ENCODE results near the gene TDRD9. TPM values are rescaled to one million over a fixed set of nuclear protein-coding genes. Genes with fewer than 3 reads are reported as not detected.

Gene TDRD9
- total and polyA plus RNA-seq, 2 experiments from 2014 or later = 0.24 TPM; not detected in 1

DNA sequence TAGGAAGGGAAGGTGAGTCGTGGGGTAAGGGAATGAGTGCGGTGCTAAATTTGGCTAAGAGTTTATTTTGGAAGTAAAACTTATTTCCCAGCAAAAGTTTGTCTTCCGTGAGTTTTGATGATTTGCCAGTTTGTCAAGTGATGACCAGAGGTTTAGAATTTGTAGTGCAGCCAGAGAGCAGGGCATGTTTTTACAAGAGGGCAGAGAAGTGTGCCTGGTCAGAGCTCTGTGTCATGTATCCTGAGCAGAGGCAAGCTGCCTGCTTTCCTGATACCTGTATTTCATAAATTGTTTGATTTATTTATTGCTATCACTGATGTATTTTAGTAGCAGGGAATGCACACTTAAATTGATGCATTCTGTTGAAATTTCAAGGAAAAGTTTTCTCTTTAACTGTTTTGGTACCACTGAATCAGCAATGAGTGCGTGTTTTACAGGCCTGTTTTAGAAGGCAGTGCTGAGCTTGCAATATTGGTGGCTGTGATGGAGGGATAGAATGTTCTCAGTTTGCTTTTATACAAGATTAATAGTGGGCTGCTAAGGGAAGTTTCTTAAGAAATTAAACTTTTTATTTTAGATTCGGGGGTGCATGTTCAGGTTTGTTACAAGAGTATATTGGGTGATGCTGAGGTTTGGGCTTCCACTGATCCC, 33.8 kb downstream of the TDRD9 start (continued):
- TF ChIP-seq, protein P1, sequence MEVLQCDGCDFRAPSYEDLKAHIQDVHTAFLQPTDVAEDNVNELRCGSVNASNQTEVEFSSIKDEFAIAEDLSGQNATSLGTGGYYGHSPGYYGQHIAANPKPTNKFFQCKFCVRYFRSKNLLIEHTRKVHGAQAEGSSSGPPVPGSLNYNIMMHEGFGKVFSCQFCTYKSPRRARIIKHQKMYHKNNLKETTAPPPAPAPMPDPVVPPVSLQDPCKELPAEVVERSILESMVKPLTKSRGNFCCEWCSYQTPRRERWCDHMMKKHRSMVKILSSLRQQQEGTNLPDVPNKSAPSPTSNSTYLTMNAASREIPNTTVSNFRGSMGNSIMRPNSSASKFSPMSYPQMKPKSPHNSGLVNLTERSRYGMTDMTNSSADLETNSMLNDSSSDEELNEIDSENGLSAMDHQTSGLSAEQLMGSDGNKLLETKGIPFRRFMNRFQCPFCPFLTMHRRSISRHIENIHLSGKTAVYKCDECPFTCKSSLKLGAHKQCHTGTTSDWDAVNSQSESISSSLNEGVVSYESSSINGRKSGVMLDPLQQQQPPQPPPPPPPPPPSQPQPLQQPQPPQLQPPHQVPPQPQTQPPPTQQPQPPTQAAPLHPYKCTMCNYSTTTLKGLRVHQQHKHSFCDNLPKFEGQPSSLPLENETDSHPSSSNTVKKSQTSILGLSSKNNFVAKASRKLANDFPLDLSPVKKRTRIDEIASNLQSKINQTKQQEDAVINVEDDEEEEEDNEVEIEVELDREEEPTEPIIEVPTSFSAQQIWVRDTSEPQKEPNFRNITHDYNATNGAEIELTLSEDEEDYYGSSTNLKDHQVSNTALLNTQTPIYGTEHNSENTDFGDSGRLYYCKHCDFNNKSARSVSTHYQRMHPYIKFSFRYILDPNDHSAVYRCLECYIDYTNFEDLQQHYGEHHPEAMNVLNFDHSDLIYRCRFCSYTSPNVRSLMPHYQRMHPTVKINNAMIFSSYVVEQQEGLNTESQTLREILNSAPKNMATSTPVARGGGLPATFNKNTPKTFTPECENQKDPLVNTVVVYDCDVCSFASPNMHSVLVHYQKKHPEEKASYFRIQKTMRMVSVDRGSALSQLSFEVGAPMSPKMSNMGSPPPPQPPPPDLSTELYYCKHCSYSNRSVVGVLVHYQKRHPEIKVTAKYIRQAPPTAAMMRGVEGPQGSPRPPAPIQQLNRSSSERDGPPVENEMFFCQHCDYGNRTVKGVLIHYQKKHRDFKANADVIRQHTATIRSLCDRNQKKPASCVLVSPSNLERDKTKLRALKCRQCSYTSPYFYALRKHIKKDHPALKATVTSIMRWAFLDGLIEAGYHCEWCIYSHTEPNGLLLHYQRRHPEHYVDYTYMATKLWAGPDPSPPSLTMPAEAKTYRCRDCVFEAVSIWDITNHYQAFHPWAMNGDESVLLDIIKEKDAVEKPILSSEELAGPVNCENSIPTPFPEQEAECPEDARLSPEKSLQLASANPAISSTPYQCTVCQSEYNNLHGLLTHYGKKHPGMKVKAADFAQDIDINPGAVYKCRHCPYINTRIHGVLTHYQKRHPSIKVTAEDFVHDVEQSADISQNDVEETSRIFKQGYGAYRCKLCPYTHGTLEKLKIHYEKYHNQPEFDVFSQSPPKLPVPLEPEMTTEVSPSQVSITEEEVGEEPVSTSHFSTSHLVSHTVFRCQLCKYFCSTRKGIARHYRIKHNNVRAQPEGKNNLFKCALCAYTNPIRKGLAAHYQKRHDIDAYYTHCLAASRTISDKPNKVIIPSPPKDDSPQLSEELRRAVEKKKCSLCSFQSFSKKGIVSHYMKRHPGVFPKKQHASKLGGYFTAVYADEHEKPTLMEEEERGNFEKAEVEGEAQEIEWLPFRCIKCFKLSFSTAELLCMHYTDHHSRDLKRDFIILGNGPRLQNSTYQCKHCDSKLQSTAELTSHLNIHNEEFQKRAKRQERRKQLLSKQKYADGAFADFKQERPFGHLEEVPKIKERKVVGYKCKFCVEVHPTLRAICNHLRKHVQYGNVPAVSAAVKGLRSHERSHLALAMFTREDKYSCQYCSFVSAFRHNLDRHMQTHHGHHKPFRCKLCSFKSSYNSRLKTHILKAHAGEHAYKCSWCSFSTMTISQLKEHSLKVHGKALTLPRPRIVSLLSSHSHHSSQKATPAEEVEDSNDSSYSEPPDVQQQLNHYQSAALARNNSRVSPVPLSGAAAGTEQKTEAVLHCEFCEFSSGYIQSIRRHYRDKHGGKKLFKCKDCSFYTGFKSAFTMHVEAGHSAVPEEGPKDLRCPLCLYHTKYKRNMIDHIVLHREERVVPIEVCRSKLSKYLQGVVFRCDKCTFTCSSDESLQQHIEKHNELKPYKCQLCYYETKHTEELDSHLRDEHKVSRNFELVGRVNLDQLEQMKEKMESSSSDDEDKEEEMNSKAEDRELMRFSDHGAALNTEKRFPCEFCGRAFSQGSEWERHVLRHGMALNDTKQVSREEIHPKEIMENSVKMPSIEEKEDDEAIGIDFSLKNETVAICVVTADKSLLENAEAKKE (CRISPR knock-in tag; IDR thresholded peaks at IDR 0.05) = no peak
- TF ChIP-seq STAT1 (IDR thresholded peaks at IDR 0.05; ENCODE audit: unreplicated experiment) (no peak), EZH2phosphoT487 (IDR thresholded peaks at IDR 0.05; ENCODE audit: unreplicated experiment) (no peak), JUNB (IDR thresholded peaks at IDR 0.05; ENCODE audit: unreplicated experiment) (no peak)
- TF ChIP-seq, protein P2, sequence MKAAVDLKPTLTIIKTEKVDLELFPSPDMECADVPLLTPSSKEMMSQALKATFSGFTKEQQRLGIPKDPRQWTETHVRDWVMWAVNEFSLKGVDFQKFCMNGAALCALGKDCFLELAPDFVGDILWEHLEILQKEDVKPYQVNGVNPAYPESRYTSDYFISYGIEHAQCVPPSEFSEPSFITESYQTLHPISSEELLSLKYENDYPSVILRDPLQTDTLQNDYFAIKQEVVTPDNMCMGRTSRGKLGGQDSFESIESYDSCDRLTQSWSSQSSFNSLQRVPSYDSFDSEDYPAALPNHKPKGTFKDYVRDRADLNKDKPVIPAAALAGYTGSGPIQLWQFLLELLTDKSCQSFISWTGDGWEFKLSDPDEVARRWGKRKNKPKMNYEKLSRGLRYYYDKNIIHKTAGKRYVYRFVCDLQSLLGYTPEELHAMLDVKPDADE (IDR thresholded peaks at IDR 0.05) = no peak
- TF ChIP-seq, protein P3, sequence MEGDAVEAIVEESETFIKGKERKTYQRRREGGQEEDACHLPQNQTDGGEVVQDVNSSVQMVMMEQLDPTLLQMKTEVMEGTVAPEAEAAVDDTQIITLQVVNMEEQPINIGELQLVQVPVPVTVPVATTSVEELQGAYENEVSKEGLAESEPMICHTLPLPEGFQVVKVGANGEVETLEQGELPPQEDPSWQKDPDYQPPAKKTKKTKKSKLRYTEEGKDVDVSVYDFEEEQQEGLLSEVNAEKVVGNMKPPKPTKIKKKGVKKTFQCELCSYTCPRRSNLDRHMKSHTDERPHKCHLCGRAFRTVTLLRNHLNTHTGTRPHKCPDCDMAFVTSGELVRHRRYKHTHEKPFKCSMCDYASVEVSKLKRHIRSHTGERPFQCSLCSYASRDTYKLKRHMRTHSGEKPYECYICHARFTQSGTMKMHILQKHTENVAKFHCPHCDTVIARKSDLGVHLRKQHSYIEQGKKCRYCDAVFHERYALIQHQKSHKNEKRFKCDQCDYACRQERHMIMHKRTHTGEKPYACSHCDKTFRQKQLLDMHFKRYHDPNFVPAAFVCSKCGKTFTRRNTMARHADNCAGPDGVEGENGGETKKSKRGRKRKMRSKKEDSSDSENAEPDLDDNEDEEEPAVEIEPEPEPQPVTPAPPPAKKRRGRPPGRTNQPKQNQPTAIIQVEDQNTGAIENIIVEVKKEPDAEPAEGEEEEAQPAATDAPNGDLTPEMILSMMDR (conservative IDR thresholded peaks at IDR 0.05; ENCODE audit: low read depth in 2 of 2) = no peak

All from GM23338 (cell line).